HG03521 (cell line): ENCODE measurements around the gene ARPC5L.
"Not testable (repeated sequence)": the region's sequence is repeated elsewhere in the genome, so short reads cannot be mapped to it uniquely, and the experiment has no call there.

Source experiments
- ATAC-seq: cut with Tn5 transposase; IDR thresholded peaks from one replicate; pipeline ENCODE4 v1.9.1; 2021; ENCODE audit warnings: mild to moderate bottlenecking, moderate library complexity; ENCODE audit not compliant: unreplicated experiment

Gene ARPC5L

DNA sequence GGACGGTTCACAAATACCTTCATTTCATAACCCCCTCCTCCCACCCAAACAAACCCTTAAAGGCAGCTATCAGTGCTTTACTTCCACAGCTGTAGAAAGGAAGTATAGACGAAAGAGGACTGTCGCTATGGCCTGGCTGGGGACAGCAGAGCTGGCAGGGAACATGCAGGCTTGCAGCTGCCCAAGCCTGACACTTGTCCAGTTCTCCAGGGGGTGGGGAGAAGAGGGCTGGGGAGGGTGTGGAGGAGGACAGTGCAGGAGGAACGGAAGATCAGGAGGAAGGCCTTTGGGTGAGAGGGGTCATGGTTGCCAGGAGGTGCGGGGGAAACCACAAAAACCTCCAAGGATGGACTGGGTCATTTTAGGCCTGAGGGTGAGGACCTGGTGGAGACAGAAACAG lies 25.9 kb downstream of the ARPC5L start:
- no peak for ATAC-seq

DNA sequence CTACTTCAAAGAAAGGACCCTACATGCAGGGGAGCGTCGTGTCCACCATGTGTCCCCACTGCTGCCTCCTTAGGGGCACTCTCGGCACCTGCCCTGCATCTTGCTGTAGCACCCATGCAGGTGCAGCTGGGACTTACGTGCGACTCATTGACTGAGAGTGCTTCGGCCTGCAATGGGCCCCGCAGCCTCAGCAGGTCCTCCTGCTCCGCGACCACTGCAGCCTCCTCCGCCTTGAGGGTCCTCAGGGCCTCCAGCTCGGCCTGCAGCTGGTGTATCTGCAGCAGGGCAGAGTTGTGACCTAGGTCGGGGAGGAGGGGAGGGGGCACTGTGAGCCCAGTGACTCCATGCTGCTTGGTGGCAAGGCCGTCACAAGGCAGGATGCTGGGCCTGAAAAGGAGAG lies 27.1 kb downstream of the ARPC5L start:
- ATAC-seq = no peak

DNA sequence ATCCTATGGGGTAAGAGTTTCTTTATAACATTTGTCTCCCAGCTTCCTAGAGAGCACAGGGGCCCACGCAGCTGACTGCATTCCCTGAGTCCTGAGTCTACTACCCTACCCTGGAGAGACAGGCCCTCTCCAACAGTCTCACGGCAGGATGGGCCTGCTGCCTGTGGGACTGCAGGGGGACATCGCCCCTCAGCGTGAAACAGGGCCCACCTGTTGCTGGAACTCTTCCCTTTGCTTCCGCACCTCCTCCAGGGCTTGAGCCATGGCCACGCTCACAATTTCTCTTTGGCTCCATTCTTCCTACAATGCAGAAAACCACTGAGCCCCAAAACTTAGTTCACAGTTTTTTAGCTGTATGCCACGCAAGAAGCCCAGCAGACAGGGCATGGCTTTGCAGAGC lies 28.2 kb downstream of the ARPC5L start:
- no peak for ATAC-seq

DNA sequence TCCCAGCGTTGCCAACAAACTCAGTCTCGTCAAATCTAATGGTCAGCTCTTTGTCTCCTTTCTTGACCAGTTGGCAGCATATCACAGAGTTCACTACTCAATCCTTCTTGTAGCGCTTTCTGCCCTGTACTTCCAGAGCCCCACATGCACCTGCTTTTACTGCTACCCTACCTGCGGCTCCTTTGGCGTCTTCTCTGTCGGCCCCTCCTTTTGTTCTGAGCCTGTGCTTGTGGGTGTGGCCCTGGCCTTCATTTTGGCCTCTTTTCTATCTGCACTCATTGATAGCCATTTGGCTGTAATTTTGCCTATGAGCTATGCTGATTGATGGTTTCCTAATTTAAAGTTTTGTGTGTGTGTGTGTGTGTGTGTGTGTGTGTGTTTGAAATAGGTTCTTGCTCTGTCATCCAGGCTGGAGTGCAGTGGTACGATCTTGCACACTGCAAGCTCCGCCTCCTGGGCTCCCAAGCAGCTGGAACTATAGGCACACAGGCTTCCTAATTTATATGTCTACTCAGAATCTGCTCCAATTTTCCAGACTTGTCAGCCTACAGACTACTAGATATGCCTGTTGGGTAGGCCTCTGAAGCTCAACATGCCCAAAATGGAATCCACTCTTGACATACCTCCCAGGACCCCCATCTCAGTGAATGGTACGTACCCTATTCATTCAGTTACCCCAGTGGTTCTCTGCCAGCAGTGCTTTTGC lies 32.3 kb downstream of the ARPC5L start:
- no peak for ATAC-seq

DNA sequence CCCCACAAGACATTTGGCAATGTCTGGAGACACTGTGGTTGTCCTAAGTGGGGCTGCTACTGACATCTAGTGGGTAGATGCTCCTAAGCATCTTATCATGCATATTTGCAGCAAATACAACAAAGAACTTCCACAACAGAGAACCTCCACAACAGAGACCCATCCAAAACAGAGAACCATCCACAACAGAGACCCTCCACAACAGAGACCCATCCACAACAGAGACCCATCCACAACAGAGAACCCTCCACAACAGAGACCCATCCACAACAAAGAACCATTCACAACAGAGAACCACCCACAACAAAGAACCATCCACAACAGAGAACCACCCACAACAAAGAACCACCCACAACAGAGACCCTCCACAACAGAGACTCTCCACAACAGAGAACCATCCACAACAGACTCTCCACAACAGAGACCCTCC lies 32.8 kb downstream of the ARPC5L start:
- no peak for ATAC-seq

DNA sequence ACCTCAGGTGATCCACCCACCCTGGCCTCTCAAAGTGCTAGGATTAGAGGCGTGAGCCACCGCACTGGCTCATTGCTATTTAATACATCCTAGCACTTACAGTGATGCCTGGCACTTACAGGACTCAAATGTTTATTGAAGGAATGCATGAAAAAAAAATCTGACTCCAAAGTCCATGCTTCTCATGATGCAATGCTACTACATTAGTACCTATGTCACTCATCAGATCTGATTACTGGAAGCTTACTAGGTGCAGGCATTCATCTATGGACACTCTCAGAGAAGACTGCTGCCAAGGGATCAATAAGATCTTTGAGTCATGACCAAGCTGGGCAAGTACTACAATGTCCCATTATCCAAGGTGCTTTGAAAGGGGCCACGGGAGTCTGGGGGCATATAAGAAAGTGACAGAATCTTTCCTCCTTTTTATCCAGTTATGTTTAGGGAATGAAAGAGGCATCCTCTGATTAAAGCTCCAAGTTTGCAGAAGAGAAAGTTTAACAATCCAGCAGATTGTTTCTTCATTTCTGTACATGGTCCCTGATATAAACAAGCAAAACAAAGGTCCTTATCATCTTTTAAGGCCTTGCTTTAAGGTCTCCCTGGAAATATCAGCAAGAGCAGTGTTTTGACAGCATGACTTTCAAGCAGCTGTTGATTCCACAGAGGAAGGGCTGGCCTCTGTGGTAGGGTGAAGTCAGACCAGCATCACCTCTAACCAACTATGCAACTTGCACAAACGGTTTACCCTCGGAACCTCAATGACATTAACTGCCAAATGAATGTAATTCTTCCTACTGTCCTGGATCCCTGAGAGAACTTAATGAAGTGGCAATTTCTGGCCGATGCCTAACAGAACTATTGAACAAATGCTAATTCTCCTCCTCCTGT lies 35.9 kb downstream of the ARPC5L start:
- no peak for ATAC-seq

DNA sequence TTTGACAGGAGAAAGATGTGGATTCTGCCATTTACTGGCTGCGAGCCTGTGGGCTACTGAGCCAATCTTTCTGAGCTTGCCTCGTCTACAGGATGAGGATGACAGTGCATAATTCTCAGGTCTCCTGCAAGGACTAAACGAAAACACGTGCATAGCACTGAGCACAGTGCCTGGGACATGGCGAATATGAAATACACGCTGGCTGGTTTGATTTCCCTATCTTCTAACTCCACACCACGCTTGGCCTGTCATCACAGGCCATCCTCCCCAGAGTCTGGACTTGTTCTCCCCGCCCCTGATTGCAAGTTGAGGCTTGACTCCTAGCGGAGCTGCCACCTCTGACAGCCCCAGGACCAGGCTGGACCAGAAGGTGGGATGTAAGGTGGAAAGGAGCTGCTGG lies 37.9 kb downstream of the ARPC5L start:
- no peak for ATAC-seq

DNA sequence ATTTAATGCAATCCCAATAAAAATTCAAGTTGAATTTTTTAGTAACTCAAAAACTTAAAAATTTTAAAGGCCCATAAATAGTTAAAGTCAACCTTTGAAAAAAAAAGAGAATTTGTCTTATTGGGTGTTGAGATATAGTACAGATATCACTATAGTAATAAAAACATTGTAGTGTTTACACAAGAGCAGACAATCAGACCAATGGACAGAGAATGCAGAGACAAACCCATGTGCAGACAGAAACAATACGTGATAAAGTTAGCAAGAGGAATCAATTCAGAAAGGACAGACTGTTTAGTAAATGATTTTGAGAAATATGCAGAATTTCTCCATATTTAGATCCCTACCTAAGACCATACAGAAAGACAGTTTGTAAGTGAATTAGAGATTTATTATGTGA lies 45.0 kb downstream of the ARPC5L start:
- ATAC-seq = no peak

DNA sequence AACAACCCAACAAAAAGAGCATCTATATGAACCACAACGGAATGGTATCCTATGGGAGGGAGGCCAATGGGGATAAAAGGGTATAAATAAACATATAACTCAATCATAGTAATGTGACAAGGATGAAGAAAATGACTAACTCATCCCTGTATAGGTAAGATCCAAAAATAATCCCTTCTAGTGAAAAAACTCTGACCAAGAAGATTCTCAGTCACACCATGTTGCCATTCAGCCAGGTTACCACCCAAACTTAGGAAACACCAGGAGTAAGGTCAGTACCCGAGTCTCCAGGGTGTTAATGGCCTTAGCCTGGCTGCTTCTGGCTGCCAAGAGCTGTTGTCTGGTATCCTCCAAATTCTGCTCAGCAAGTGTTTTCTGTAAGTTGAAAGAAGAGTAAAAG lies 46.2 kb downstream of the ARPC5L start:
- no peak for ATAC-seq

DNA sequence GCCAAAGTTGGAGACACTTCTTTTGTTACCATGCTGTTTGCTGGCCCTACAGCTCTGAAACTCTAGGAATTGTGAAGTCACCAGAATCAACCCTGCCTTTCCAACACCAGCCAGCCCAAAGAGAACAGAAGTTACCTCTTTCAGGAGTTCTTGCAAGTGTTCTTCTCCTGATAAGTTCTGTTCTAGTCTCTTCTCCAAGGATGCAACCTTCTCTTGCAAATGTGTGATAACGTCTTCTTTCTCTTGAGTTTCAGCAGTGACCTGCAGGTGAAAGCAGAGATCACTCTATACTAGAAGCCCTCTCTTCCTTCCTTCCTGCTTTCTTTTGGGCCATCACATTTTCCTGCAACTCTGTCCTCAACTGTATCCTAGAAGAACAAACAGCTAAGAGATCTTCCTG lies 49.8 kb downstream of the ARPC5L start:
- no peak for ATAC-seq

DNA sequence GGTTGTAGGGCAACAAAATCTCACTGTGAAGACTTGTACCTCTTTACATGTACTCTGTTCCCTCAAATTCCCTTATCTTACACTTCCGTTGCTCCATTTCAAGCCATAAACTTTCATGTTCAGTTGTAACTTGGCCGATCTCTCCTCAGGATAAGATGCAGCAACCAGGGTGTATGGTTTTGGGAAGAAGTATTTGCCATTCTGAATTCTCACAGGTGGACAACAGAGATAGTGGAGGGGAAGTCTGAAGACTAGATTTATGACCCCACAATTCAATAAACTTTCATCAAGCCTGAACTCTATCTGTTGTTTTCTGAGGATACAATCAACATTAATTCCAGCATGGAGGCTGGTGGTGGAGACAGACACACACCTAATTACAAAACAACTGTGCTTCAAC lies 51.4 kb downstream of the ARPC5L start:
- no peak for ATAC-seq

DNA sequence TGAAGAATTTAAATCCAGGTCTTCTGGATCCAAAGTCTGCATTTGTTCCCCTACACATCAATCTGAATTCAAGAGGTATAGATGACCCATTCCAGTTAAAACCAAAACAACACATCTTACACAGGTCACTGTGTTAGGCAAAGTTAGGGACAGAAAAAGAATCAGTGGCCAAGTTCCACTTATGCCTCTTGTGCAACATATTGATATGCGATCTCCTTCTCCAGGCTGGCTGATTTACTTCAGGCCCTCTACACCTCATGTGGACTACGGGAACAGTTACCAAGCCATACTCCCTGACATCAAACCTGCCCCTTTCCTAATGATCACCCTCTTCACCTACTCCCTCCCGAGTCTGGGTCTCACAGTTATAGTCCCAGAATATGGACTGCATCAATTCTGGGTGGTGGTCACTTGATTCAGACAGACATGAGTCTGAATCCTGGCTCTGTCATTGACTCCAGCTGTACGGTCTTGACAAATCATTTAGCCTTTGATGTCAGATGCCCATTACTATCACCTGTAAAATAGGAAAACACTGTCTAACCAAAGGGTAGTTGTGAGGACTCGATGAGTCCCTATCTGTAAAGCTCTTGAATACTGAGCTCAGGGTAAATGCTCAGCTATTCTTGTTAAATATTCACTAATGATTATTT lies 52.9 kb downstream of the ARPC5L start:
- no peak for ATAC-seq

DNA sequence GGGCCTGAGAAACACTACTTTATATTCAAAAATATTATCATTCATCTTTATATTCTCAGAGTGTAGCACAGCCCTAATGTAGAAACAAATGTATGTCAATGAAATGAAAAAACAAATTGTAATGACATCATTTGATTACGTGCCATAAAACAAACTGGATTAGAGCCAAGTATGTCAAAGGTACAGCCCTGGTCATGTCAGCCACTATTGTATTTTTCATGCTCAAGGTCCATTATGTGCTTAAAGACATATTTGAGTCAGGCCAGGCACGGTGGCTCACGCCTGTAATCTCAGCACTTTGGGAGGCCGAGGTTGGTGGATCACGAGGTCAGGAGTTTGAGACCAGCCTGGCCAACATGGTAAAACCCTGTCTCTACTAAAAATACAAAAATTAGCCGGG lies 58.5 kb downstream of the ARPC5L start:
- ATAC-seq = not testable (repeated sequence)
